Subcutaneous adipose tissue (tissue), 4 donors: Measurements from ENCODE around the gene LTBP1. TPM values are rescaled to one million over a fixed set of nuclear protein-coding genes. Genes with fewer than 3 reads are reported as not detected.

Experiments
- CTCF ChIP-seq: fragments of 450-650 bp; IDR thresholded peaks from one replicate; pipeline ENCODE4 v1.5.1; 2016; ENCODE audit warnings: low read depth, mild to moderate bottlenecking, control low read depth, antibody characterized with exemption, moderate library complexity
- total RNA-seq, 4 donors: library from RNA; depleted of rRNA; stranded (reverse); fragments of >200 nt; gene quantifications; one replicate each; pipeline ENCODE4 v1.1.0, GENCODE V29; 2016

Gene LTBP1
- total RNA-seq, 4 donors from 2014 or later, result 11.0 to 15.5 (median 12.7) TPM

GRCh38 chr2:33115728-33116127 lies 169.0 kb downstream of the LTBP1 start:
- no peak for TF ChIP-seq CTCF

- TF ChIP-seq CTCF, result no peak
Observed at GRCh38 chr2:33116799-33117198, 170.0 kb downstream of the LTBP1 start.

GRCh38 chr2:33118651-33119050 lies 171.9 kb downstream of the LTBP1 start:
- TF ChIP-seq CTCF, result no peak

- TF ChIP-seq CTCF, result no peak
Observed at GRCh38 chr2:33121416-33121815, 174.7 kb downstream of the LTBP1 start.

GRCh38 chr2:33121925-33122324 lies 175.2 kb downstream of the LTBP1 start:
- TF ChIP-seq CTCF, result no peak

GRCh38 chr2:33122726-33123125 lies 176.0 kb downstream of the LTBP1 start:
- TF ChIP-seq CTCF, result no peak

- TF ChIP-seq CTCF, result no peak
Observed at GRCh38 chr2:33123216-33123615, 176.5 kb downstream of the LTBP1 start.
